Osteocyte (in vitro differentiated cells): ENCODE data around the gene NECTIN2. TPM values are rescaled to one million over a fixed set of nuclear protein-coding genes. Genes with fewer than 3 reads are reported as not detected.
"Not testable (repeated sequence)": the region's sequence is repeated elsewhere in the genome, so short reads cannot be mapped to it uniquely, and the experiment has no call there.

ENCODE experiments used
- DNase-seq: peaks from one replicate; pipeline ENCODE4 v3.0.0; 2021; ENCODE audit warnings: mixed read lengths; ENCODE audit not compliant: unreplicated experiment; ENCODE audit errors: extremely low spot score
- H3K27ac Mint-ChIP-seq: one replicate; pipeline ENCODE4 v1.8.0; 2021; ENCODE audit warnings: mild to moderate bottlenecking, mixed read lengths; ENCODE audit not compliant: unreplicated experiment
- H3K27me3 Mint-ChIP-seq: one replicate; pipeline ENCODE4 v1.8.0; 2021; ENCODE audit warnings: mixed read lengths; ENCODE audit not compliant: unreplicated experiment
- H3K36me3 Mint-ChIP-seq: one replicate; pipeline ENCODE4 v1.8.0; 2021; ENCODE audit warnings: mixed read lengths; ENCODE audit not compliant: unreplicated experiment
- H3K4me1 Mint-ChIP-seq: one replicate; pipeline ENCODE4 v1.8.0; 2021; ENCODE audit warnings: mixed read lengths; ENCODE audit not compliant: unreplicated experiment
- H3K4me3 Mint-ChIP-seq: one replicate; pipeline ENCODE4 v1.8.0; 2021; ENCODE audit warnings: mild to moderate bottlenecking, moderate library complexity, mixed read lengths; ENCODE audit not compliant: unreplicated experiment
- H3K9me3 Mint-ChIP-seq: one replicate; pipeline ENCODE4 v1.8.0; 2021; ENCODE audit warnings: mixed read lengths; ENCODE audit not compliant: unreplicated experiment
- CTCF ChIP-seq: fragments of 200-600 bp; sonication (generic); IDR thresholded peaks from 2 replicates; pipeline ENCODE4 v1.5.0; 2021; ENCODE audit warnings: antibody characterized with exemption, mild to moderate bottlenecking, moderate library complexity
- total RNA-seq: library from RNA; stranded (reverse); gene quantifications from 2 replicates; pipeline ENCODE4 v1.2.1, GENCODE V29; 2021

The NECTIN2 gene
- total RNA-seq, 1 donor from 2014 or later, result 117 TPM

- no peak overlapping the region for H3K4me3 Mint-ChIP-seq
- DNase-seq, result no peak
- H3K9me3 Mint-ChIP-seq, result no peaks in the 10 kb centered on the region
- no peaks in the 10 kb centered on the region for H3K36me3 Mint-ChIP-seq
- TF ChIP-seq CTCF, result no peak
- H3K27me3 Mint-ChIP-seq, result peaks cover 5% of the 10 kb centered on the region
- H3K4me1 Mint-ChIP-seq, result peaks cover 26% of the 10 kb centered on the region
- H3K27ac Mint-ChIP-seq, result no peak overlapping the region
Measured at GRCh38 chr19:44924243-44924725, 78.2 kb downstream of the NECTIN2 start.

- DNase-seq, result no peak
- H3K4me1 Mint-ChIP-seq, result peaks cover 26% of the 10 kb centered on the region
- H3K27me3 Mint-ChIP-seq, result peaks cover 8% of the 10 kb centered on the region
- TF ChIP-seq CTCF, result no peak
- peak overlapping the region; percentile 26 for H3K4me3 Mint-ChIP-seq
- H3K27ac Mint-ChIP-seq, result peak overlapping the region; percentile 48
- H3K9me3 Mint-ChIP-seq, result no peaks in the 10 kb centered on the region
- no peaks in the 10 kb centered on the region for H3K36me3 Mint-ChIP-seq
Measured at GRCh38 chr19:44925114-44925891, 79.2 kb downstream of the NECTIN2 start.

DNA sequence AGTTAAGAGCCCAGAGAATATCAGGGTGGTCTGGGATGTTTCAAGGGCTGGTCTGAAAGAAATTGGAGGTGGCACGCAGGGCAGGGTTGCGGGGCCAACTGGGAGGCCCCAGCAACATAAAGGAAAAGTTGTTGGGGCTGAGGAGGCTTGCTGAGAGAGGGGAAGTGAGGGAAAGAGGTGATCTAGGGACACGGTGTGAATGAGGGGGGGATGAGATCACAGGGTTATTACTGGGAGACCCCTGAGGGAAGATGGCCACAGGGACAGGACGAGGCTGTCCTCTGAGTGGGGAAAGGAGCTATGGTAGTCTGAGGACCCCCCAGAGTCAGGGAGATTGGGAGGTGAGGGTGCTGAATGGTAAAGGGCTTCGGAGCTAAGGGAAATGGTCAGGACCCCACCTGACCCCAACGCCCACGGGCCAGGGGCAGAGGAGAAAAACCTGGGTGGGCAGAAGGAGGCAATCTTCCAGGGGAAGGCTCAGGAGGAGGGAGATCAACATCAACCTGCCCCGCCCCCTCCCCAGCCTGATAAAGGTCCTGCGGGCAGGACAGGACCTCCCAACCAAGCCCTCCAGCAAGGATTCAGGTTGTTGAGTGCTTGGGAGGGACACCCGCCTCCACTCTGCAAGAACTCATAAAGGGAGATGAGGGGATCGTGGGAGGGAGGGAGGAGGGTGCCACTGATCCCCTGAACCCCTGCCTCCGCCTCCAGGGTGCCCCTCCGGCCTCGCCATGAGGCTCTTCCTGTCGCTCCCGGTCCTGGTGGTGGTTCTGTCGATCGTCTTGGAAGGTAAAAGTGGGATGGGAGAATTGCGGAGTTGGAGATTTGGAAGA is 80.4 kb downstream of the NECTIN2 start:
- H3K4me1 Mint-ChIP-seq, result peaks cover 26% of the 10 kb centered on the region
- not testable (repeated sequence) for H3K36me3 Mint-ChIP-seq, H3K27ac Mint-ChIP-seq, H3K27me3 Mint-ChIP-seq, DNase-seq, H3K4me3 Mint-ChIP-seq, H3K9me3 Mint-ChIP-seq

DNA sequence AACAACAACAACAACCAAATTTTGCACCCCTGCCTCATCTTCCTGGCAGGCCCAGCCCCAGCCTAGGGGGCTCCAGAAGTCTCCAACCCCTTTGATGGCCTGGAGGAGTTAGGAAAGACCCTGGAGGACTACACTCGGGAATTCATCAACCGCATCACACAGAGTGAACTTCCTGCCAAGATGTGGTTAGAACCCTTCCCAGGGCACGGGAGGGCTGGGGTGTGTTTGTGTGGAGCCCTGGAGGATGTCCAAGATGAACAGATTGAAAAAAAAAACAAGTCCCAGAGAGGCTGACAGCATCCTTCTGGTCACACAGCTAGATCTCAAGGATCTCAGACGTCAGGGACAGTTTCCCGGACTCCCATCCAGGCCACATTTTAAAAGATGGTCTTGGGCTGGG is 81.6 kb downstream of the NECTIN2 start:
- DNase-seq, result no peak
- no peak overlapping the region for H3K27ac Mint-ChIP-seq

GRCh38 chr19:44930088-44930487 is 84.0 kb downstream of the NECTIN2 start:
- no peaks in the 10 kb centered on the region for H3K36me3 Mint-ChIP-seq
- H3K27me3 Mint-ChIP-seq, result peaks cover 5% of the 10 kb centered on the region
- no peak overlapping the region for H3K27ac Mint-ChIP-seq
- DNase-seq, result no peak
- peaks cover 25% of the 10 kb centered on the region for H3K4me1 Mint-ChIP-seq
- H3K4me3 Mint-ChIP-seq, result no peak overlapping the region
- no peak for TF ChIP-seq CTCF
- no peaks in the 10 kb centered on the region for H3K9me3 Mint-ChIP-seq

More for the DNA sequence above, 81.6 kb downstream of the NECTIN2 start:
- Mint-ChIP-seq H3K36me3 (no peaks in the 10 kb centered on the region), H3K27me3 (peaks cover 8% of the 10 kb centered on the region), H3K4me1 (peaks cover 26% of the 10 kb centered on the region), H3K4me3 (no peak overlapping the region), H3K9me3 (no peaks in the 10 kb centered on the region)
- TF ChIP-seq CTCF, result no peak
